Astrocyte (in vitro differentiated cells and primary cell): ENCODE data around the gene HMOX1.

ENCODE experiments used
- EZH2 ChIP-seq: IDR thresholded peaks from 2 replicates; pipeline ENCODE4 v1.6.1; 2012; ENCODE audit warnings: mild to moderate bottlenecking, low read length, inconsistent platforms; ENCODE audit not compliant: insufficient read depth
- TF ChIP-seq, protein P1 (sequence below): IDR thresholded peaks from 2 replicates; pipeline ENCODE4 v1.5.1; 2011; ENCODE audit warnings: low read depth, mild to moderate bottlenecking, inconsistent platforms, low read length, moderate library complexity; ENCODE audit not compliant: insufficient read depth

DNA sequence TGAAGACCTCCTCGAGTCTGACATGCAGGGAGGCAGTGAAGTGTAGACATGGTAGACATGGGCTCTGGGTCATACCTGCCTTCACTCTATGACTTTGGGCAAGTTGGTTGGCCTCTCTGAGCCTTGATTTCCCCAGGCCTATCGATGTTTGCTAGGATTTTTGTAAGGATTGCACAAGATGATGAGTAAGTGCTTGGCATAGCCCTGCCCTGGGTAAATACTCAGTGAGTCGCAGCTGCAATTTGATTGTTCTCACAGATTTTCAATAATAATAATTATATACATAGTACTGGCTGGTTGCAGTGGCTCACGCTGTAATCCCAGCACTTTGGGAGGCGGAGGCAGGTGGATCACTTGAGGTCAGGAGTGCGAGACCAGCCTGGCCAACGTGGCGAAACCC is 37.2 kb downstream of the HMOX1 start:
- TF ChIP-seq, protein P1, sequence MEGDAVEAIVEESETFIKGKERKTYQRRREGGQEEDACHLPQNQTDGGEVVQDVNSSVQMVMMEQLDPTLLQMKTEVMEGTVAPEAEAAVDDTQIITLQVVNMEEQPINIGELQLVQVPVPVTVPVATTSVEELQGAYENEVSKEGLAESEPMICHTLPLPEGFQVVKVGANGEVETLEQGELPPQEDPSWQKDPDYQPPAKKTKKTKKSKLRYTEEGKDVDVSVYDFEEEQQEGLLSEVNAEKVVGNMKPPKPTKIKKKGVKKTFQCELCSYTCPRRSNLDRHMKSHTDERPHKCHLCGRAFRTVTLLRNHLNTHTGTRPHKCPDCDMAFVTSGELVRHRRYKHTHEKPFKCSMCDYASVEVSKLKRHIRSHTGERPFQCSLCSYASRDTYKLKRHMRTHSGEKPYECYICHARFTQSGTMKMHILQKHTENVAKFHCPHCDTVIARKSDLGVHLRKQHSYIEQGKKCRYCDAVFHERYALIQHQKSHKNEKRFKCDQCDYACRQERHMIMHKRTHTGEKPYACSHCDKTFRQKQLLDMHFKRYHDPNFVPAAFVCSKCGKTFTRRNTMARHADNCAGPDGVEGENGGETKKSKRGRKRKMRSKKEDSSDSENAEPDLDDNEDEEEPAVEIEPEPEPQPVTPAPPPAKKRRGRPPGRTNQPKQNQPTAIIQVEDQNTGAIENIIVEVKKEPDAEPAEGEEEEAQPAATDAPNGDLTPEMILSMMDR, result no peak
- no peak for TF ChIP-seq EZH2
